ENCODE measurements around the gene NEGR1. TPM values are rescaled to one million over a fixed set of nuclear protein-coding genes. Genes with fewer than 3 reads are reported as not detected.

Gene NEGR1
- total RNA-seq, 4 donors from 2014 or later = 14.5 to 50.8 (median 29.1) TPM

- no peak for ATAC-seq (ENCODE audit: low FRiP score)
- TF ChIP-seq CTCF (IDR thresholded peaks at IDR 0.05) = no peak
These were observed 458.5 kb downstream of the NEGR1 start for GRCh38 chr1:71823708-71824305.

GRCh38 chr1:71817028-71817427 is 465.3 kb downstream of the NEGR1 start:
- no peak for ATAC-seq (ENCODE audit: low FRiP score)
- no peak for TF ChIP-seq CTCF (IDR thresholded peaks at IDR 0.05)
- DNase-seq (ENCODE audit: low spot score) = no peak

More at GRCh38 chr1:71823708-71824305, 458.5 kb downstream of the NEGR1 start:
- DNase-seq (ENCODE audit: low spot score) = no peak

GRCh38 chr1:71809085-71809484 is 473.3 kb downstream of the NEGR1 start:
- no peak for TF ChIP-seq CTCF (IDR thresholded peaks at IDR 0.05)
- ATAC-seq (ENCODE audit: low FRiP score) (no peak), DNase-seq (ENCODE audit: low spot score) (no peak)

DNA sequence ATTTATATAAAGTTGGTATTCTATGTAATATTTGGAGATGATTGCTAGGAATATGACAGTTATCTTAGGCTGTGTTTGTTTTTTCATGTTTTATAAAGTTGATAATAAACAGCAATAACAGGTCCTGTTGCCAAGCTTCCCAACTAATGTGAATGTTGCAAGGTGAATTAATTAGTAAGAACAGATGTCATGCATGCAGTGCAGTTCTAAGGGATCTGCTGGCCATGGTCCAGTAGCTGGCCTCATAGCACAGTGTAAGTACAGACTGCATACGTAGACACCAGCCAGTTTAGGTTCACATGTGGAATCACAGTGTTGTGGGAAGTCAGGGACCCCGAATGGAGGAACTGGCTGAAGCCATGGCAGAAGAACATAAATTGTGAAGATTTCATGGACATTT is 478.2 kb downstream of the NEGR1 start:
- no peak for TF ChIP-seq CTCF (IDR thresholded peaks at IDR 0.05)
- no peak for DNase-seq (ENCODE audit: low spot score)

GRCh38 chr1:71796006-71796405 is 486.3 kb downstream of the NEGR1 start:
- ATAC-seq (ENCODE audit: low FRiP score) (no peak), DNase-seq (ENCODE audit: low spot score) (no peak)
- TF ChIP-seq CTCF (IDR thresholded peaks at IDR 0.05) = no peak

More for the DNA sequence above, 478.2 kb downstream of the NEGR1 start:
- no peak for ATAC-seq (ENCODE audit: low FRiP score)

GRCh38 chr1:71792264-71792663 is 490.1 kb downstream of the NEGR1 start:
- no peak for TF ChIP-seq CTCF (IDR thresholded peaks at IDR 0.05)
- ATAC-seq (ENCODE audit: low FRiP score) = no peak
- no peak for DNase-seq (ENCODE audit: low spot score)

- no peak for DNase-seq (ENCODE audit: low spot score)
- no peak for ATAC-seq (ENCODE audit: low FRiP score)
- TF ChIP-seq CTCF (IDR thresholded peaks at IDR 0.05) = no peak
These were observed 494.2 kb downstream of the NEGR1 start for GRCh38 chr1:71788113-71788512.
